Left ventricle myocardium inferior (tissue), 1 donor: ENCODE data around the gene WNT9A. TPM values are rescaled to one million over a fixed set of nuclear protein-coding genes. Genes with fewer than 3 reads are reported as not detected.
"Not testable (repeated sequence)": the region's sequence is repeated elsewhere in the genome, so short reads cannot be mapped to it uniquely, and the experiment has no call there.

ENCODE experiments used
- DNase-seq: peaks from one replicate; pipeline ENCODE4 v3.0.0-alpha.2; 2020
- H3K27ac ChIP-seq: fragments of 200-600 bp; replicated peaks from 2 replicates; pipeline ENCODE4 v1.8.0; 2021
- H3K27me3 ChIP-seq: fragments of 200-600 bp; 2 replicates; pipeline ENCODE4 v1.8.0; 2021; ENCODE audit warnings: low read depth
- H3K36me3 ChIP-seq: fragments of 200-600 bp; 2 replicates; pipeline ENCODE4 v1.8.0; 2021
- H3K4me1 ChIP-seq: fragments of 200-600 bp; 2 replicates; pipeline ENCODE4 v1.8.0; 2021
- H3K4me3 ChIP-seq: fragments of 200-600 bp; 2 replicates; pipeline ENCODE4 v1.8.0; 2021; ENCODE audit warnings: mild to moderate bottlenecking, moderate library complexity
- H3K9me3 ChIP-seq: fragments of 200-600 bp; replicated peaks from 2 replicates; pipeline ENCODE4 v1.8.0; 2021
- CTCF ChIP-seq: fragments of 200-600 bp; IDR thresholded peaks from 2 replicates; pipeline ENCODE4 v1.8.0; 2021; ENCODE audit warnings: antibody characterized with exemption, mild to moderate bottlenecking, borderline replicate concordance
- intact Hi-C: fragments of 100-400 bp; cut with micrococcal nuclease; formaldehyde crosslinking; loops from one replicate; pipeline ENCODE4 v1.11.0; 2022
- total RNA-seq: library from RNA; stranded (reverse); fragmentation: NEBNext Ultra II Directional; extraction: Animal tissue kit (Norgen Biotek cat#: 25700); gene quantifications from one replicate; pipeline ENCODE4 v1.2.1, GENCODE V29; 2021
- donor health status: DM: no; HTN: yes; CAD: no; lungs with severe emphysema.

The WNT9A gene
- total RNA-seq, 1 donor from 2014 or later: 4.8 TPM

GRCh38 chr1:227884370-227885134, 63.2 kb downstream of the WNT9A start:
- DNase-seq: no peak
- Histone ChIP-seq H3K27ac (no peak overlapping the region), H3K27me3 (peaks cover 24% of the 10 kb centered on the region), H3K9me3 (no peaks in the 10 kb centered on the region), H3K4me1 (peaks cover 28% of the 10 kb centered on the region), H3K36me3 (no peaks in the 10 kb centered on the region), H3K4me3 (no peak overlapping the region)
- intact Hi-C loops: no loop called here
- no peak for TF ChIP-seq CTCF

- Histone ChIP-seq H3K36me3 (no peaks in the 10 kb centered on the region), H3K4me1 (peaks cover 28% of the 10 kb centered on the region), H3K9me3 (no peaks in the 10 kb centered on the region), H3K27ac (no peak overlapping the region), H3K4me3 (no peak overlapping the region), H3K27me3 (peaks cover 24% of the 10 kb centered on the region)
- TF ChIP-seq CTCF: no peak
- no peak for DNase-seq
- intact Hi-C loops: no loop called here
These were observed 64.0 kb downstream of the WNT9A start for GRCh38 chr1:227883641-227884301.

GRCh38 chr1:227883073-227883520, 64.6 kb downstream of the WNT9A start:
- no peak overlapping the region for H3K4me3 ChIP-seq
- H3K4me1 ChIP-seq: peaks cover 28% of the 10 kb centered on the region
- no peak for TF ChIP-seq CTCF
- H3K9me3 ChIP-seq: no peaks in the 10 kb centered on the region
- peaks cover 24% of the 10 kb centered on the region for H3K27me3 ChIP-seq
- DNase-seq: no peak
- H3K27ac ChIP-seq: no peak overlapping the region
- no peaks in the 10 kb centered on the region for H3K36me3 ChIP-seq
- intact Hi-C loops: no loop called here

GRCh38 chr1:227880342-227880924, 67.3 kb downstream of the WNT9A start:
- peaks cover 5% of the 10 kb centered on the region for H3K4me1 ChIP-seq
- H3K4me3 ChIP-seq: no peak overlapping the region
- no peak for TF ChIP-seq CTCF
- H3K27ac ChIP-seq: no peak overlapping the region
- no peak for DNase-seq
- peaks cover 9% of the 10 kb centered on the region for H3K27me3 ChIP-seq
- intact Hi-C loops: no loop called here
- no peaks in the 10 kb centered on the region for H3K9me3 ChIP-seq
- H3K36me3 ChIP-seq: no peaks in the 10 kb centered on the region

- H3K36me3 ChIP-seq, intact Hi-C loops, H3K4me1 ChIP-seq, H3K27me3 ChIP-seq, H3K27ac ChIP-seq, DNase-seq, H3K4me3 ChIP-seq: not testable (repeated sequence)
- peaks cover 13% of the 10 kb centered on the region for H3K9me3 ChIP-seq
These were observed 69.9 kb downstream of the WNT9A start for GRCh38 chr1:227877810-227878209.

GRCh38 chr1:227871892-227872291, 75.8 kb downstream of the WNT9A start:
- H3K4me1 ChIP-seq, H3K4me3 ChIP-seq, H3K36me3 ChIP-seq, intact Hi-C loops, DNase-seq, H3K27ac ChIP-seq: not testable (repeated sequence)
- Histone ChIP-seq H3K27me3 (peaks cover 35% of the 10 kb centered on the region), H3K9me3 (peaks cover 18% of the 10 kb centered on the region)
